Stomach (tissue), 9 donors: ENCODE data around the gene POLE2. TPM values are rescaled to one million over a fixed set of nuclear protein-coding genes. Genes with fewer than 3 reads are reported as not detected.
A peak's percentile ranks its signal among the peaks of the same experiment; 100 is the strongest.

Experiments used
- DNase-seq, 2 donors: peaks; one replicate each; pipeline versions ENCODE4 v3.0.0 to v3.0.0-alpha.2; 2013 to 2019
- H3K27ac ChIP-seq, 5 donors: fragments of 200-600 bp in 4 of 5; sonication (generic) in 4 of 5; one replicate each; pipeline ENCODE4 v1.5.1; 2013 to 2019; ENCODE audit warnings: mild to moderate bottlenecking in 1 of 5, moderate library complexity in 1 of 5
- H3K27me3 ChIP-seq, 3 donors: fragments of 200-600 bp; sonication (generic); one replicate each; pipeline ENCODE4 v1.5.1; 2017 to 2019; ENCODE audit warnings: mixed run types in 1 of 3
- H3K36me3 ChIP-seq, 4 donors: fragments of 200-600 bp; sonication (generic); 1 replicate in 3 of 4; 2 replicates in 1 of 4; pipeline ENCODE4 v1.5.1; 2016 to 2019
- H3K4me1 ChIP-seq, 4 donors: fragments of 200-600 bp; sonication (generic); one replicate each; pipeline ENCODE4 v1.5.1; 2016 to 2019
- H3K4me3 ChIP-seq, 4 donors: fragments of 200-600 bp; sonication (generic) in 3 of 4; one replicate each; pipeline ENCODE4 v1.5.1; 2016 to 2019; ENCODE audit warnings: mild to moderate bottlenecking in 1 of 4
- H3K9me3 ChIP-seq, 4 donors: fragments of 200-600 bp; sonication (generic); one replicate each; pipeline ENCODE4 v1.5.1; 2016 to 2019
- CTCF ChIP-seq, 7 experiments: fragments of 450-650 bp in 4 of 7; fragments of 200-600 bp in 3 of 7; sonication (generic) in 3 of 7; IDR thresholded peaks; one replicate each; pipeline ENCODE4 v1.5.1; 2016 to 2019; ENCODE audit warnings: antibody characterized with exemption in 7 of 7, control low read depth in 2 of 7, mild to moderate bottlenecking in 1 of 7
- EP300 ChIP-seq: sonication (generic); formaldehyde crosslinking; IDR thresholded peaks from one replicate; pipeline ENCODE4 v1.6.1; 2017; ENCODE audit warnings: antibody characterized with exemption
- POLR2A ChIP-seq, 4 donors: fragments of 450-650 bp; IDR thresholded peaks; one replicate each; pipeline ENCODE4 v1.6.1; 2016; ENCODE audit warnings: antibody characterized with exemption in 4 of 4, control low read depth in 2 of 4, mild to moderate bottlenecking in 1 of 4, moderate library complexity in 1 of 4
- POLR2AphosphoS5 ChIP-seq, 3 donors: sonication (generic); formaldehyde crosslinking; IDR thresholded peaks; one replicate each; pipeline ENCODE4 v1.6.1; 2016; ENCODE audit warnings: antibody characterized with exemption in 3 of 3
- WGBS, 5 donors: extraction: QIAGEN DNeasy Blood & Tissue Kit in 3 of 5; methylation state at CpG; one replicate each; pipeline versions ENCODE4 v1.1.5 to v1.1.7; 2013 to 2018; 5-methylcytosine and 5-hydroxymethylcytosine counted together
- intact Hi-C: fragments of 100-400 bp; cut with DNase I; formaldehyde crosslinking; loops from one replicate; pipeline ENCODE4 v1.15.1; 2023; ENCODE audit warnings: low total_unique reads
- polyA plus RNA-seq, 3 donors: library from polyadenylated mRNA; stranded (reverse); fragments of 200-250 nt; gene quantifications; one replicate each; pipeline ENCODE4 v1.2.3, GENCODE V29; 2013
- total RNA-seq, 5 donors: library from RNA; depleted of rRNA; stranded (reverse); fragments of >200 nt; gene quantifications; one replicate each; pipeline versions ENCODE4 v1.1.0 to v1.2.3, GENCODE V29; 2014 to 2016
- donor health status: healthy with polysubstance abuse.
- donor health status: Bipolar disorder and iron deficiency.
- donor health status: healthy.

POLE2 gene
- total and polyA plus RNA-seq, 8 donors: 1.8 to 17.1 (median 5.2) TPM; not detected in 1

- Histone ChIP-seq H3K9me3 (no peaks in the 10 kb centered on the region), H3K4me1 (peaks cover 23 to 48% (median 37%) of the 10 kb centered on the region in 4 donors), H3K27me3 (no peaks in the 10 kb centered on the region), H3K27ac (peak overlapping the region in 1 of 5 donors; percentile 19), H3K4me3 (no peak overlapping the region), H3K36me3 (peaks cover 8 to 27% (median 23%) of the 10 kb centered on the region in 4 donors)
- WGBS, 5 donors: 81 to 90% (median 88%) methylated on average over 6 of the region's 6 CpGs
- TF ChIP-seq EP300: no peak
- no peak for TF ChIP-seq POLR2AphosphoS5 (IDR thresholded peaks at IDR 0.05)
- TF ChIP-seq POLR2A (IDR thresholded peaks at IDR 0.05): no peak
- TF ChIP-seq CTCF (IDR thresholded peaks at IDR 0.05): no peak
- DNase-seq: no peak
- intact Hi-C loops: no loop called here
Observed at GRCh38 chr14:49617852-49618519, 70.0 kb downstream of the POLE2 start.

GRCh38 chr14:49615776-49616175, 72.2 kb downstream of the POLE2 start:
- Histone ChIP-seq H3K27ac (no peak overlapping the region), H3K9me3 (no peaks in the 10 kb centered on the region), H3K4me1 (peaks cover 7 to 29% (median 19%) of the 10 kb centered on the region in 4 donors), H3K27me3 (no peaks in the 10 kb centered on the region), H3K36me3 (peaks cover 8 to 27% (median 23%) of the 10 kb centered on the region in 4 donors), H3K4me3 (no peak overlapping the region)
- intact Hi-C loops: no loop called here
- DNase-seq: no peak
- TF ChIP-seq CTCF (IDR thresholded peaks at IDR 0.05): no peak
- TF ChIP-seq POLR2AphosphoS5 (IDR thresholded peaks at IDR 0.05): no peak
- TF ChIP-seq EP300: no peak
- no peak for TF ChIP-seq POLR2A (IDR thresholded peaks at IDR 0.05)
- 80 to 95% (median 93%) methylated on average over 6 of the region's 6 CpGs for WGBS, 5 donors

GRCh38 chr14:49614196-49614595, 73.8 kb downstream of the POLE2 start:
- 93 to 99% (median 95%) methylated on average over 2 of the region's 2 CpGs for WGBS, 5 donors
- Histone ChIP-seq H3K4me3 (no peak overlapping the region), H3K27me3 (no peaks in the 10 kb centered on the region), H3K36me3 (peaks cover 8 to 27% (median 23%) of the 10 kb centered on the region in 4 donors), H3K9me3 (no peaks in the 10 kb centered on the region), H3K27ac (no peak overlapping the region), H3K4me1 (peaks cover 6 to 23% (median 15%) of the 10 kb centered on the region in 4 donors)
- intact Hi-C loops: no loop called here
- TF ChIP-seq POLR2AphosphoS5 (IDR thresholded peaks at IDR 0.05): no peak
- TF ChIP-seq CTCF (IDR thresholded peaks at IDR 0.05): no peak
- no peak for TF ChIP-seq EP300
- TF ChIP-seq POLR2A (IDR thresholded peaks at IDR 0.05): no peak
- DNase-seq: no peak

- no peak overlapping the region for H3K27ac ChIP-seq
- WGBS, 5 donors: 84 to 93% (median 91%) methylated on average over 7 to 8 of the region's 8 CpGs
Observed at GRCh38 chr14:49612671-49613070, 75.3 kb downstream of the POLE2 start.

More at GRCh38 chr14:49612671-49613070, 75.3 kb downstream of the POLE2 start:
- Histone ChIP-seq H3K4me3 (no peak overlapping the region), H3K36me3 (peaks cover 1 to 16% (median 14%) of the 10 kb centered on the region in 4 donors), H3K9me3 (no peaks in the 10 kb centered on the region), H3K4me1 (peaks cover 0 to 8% (median 4%) of the 10 kb centered on the region in 4 donors), H3K27me3 (no peaks in the 10 kb centered on the region)
- intact Hi-C loops: no loop called here
- no peak for DNase-seq
- TF ChIP-seq POLR2AphosphoS5 (IDR thresholded peaks at IDR 0.05) (no peak), CTCF (IDR thresholded peaks at IDR 0.05) (no peak)
